Skeletal muscle tissue (tissue), 4 donors: ENCODE measurements around the gene TNK2. TPM values are rescaled to one million over a fixed set of nuclear protein-coding genes. Genes with fewer than 3 reads are reported as not detected.
"Not testable (repeated sequence)": the region's sequence is repeated elsewhere in the genome, so short reads cannot be mapped to it uniquely, and the experiment has no call there.

Experiments
- H3K27ac ChIP-seq: one replicate; pipeline ENCODE4 v1.7.0; 2013; ENCODE audit warnings: mild to moderate bottlenecking, low read depth, low read length, inconsistent platforms
- H3K27me3 ChIP-seq, 3 donors: one replicate each; pipeline ENCODE4 v1.7.0; 2013; ENCODE audit warnings: low read length in 3 of 3; ENCODE audit not compliant: control insufficient read depth in 3 of 3, insufficient read depth in 3 of 3
- H3K36me3 ChIP-seq, 3 donors: one replicate each; pipeline ENCODE4 v1.7.0; 2013; ENCODE audit warnings: low read length in 3 of 3; ENCODE audit not compliant: control insufficient read depth in 3 of 3, insufficient read depth in 3 of 3
- H3K4me1 ChIP-seq, 3 donors: one replicate each; pipeline ENCODE4 v1.7.0; 2013; ENCODE audit warnings: low read length in 3 of 3, mild to moderate bottlenecking in 3 of 3; ENCODE audit not compliant: control insufficient read depth in 3 of 3, insufficient read depth in 3 of 3
- H3K4me3 ChIP-seq, 3 donors: one replicate each; pipeline ENCODE4 v1.7.0; 2013; ENCODE audit warnings: low read length in 3 of 3
- H3K9ac ChIP-seq, 3 donors: one replicate each; pipeline ENCODE4 v1.7.0; 2013; ENCODE audit warnings: low read length in 3 of 3, mild to moderate bottlenecking in 3 of 3, moderate library complexity in 2 of 3, low read depth in 1 of 3
- H3K9me3 ChIP-seq, 3 donors: one replicate each; pipeline ENCODE4 v1.7.0; 2013; ENCODE audit warnings: low read length in 3 of 3; ENCODE audit not compliant: control insufficient read depth in 3 of 3
- total RNA-seq: library from RNA; depleted of rRNA; stranded (reverse); fragments of >200 nt; gene quantifications from one replicate; pipeline ENCODE4 v1.2.3, GENCODE V29; 2014
- donor health status: Osteomylitis.

TNK2 gene
- total RNA-seq, 1 donor from 2014 or later = 9.9 TPM

GRCh38 chr3:195918176-195918575, 9.8 kb upstream of the TNK2 start:
- Histone ChIP-seq H3K4me1 (peaks cover 6 to 13% (median 7%) of the 10 kb centered on the region in 3 donors), H3K27ac (no peak overlapping the region), H3K27me3 (peaks cover 2 to 20% (median 13%) of the 10 kb centered on the region in 3 donors), H3K9ac (no peak overlapping the region), H3K36me3 (no peaks in the 10 kb centered on the region), H3K4me3 (no peak overlapping the region), H3K9me3 (no peaks in the 10 kb centered on the region)

DNA sequence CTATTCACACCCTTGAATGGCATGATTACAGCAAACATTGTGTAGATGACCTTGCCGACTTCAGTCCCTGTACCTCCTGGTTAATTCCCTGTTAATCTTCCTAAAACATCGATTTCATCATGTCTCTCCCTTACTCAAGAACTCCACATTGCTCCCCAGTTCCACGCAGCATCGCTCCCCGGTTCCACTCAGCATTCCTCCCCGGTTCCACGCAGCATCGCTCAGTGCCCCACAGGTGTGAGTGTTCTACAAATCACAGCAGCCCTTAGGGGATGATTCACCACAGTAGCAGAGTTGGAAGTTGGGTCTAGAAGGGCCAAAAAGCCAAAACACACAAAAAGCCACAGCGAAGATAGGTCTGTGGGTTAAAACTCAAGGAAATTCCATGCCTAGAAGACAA, 8.6 kb upstream of the TNK2 start:
- no peak overlapping the region for H3K9ac ChIP-seq
- no peak overlapping the region for H3K4me3 ChIP-seq
- H3K27me3 ChIP-seq = peaks cover 2 to 18% (median 11%) of the 10 kb centered on the region in 3 donors
- H3K36me3 ChIP-seq = no peaks in the 10 kb centered on the region
- H3K27ac ChIP-seq = no peak overlapping the region
- no peaks in the 10 kb centered on the region for H3K9me3 ChIP-seq
- peaks cover 6 to 13% (median 7%) of the 10 kb centered on the region in 3 donors for H3K4me1 ChIP-seq

GRCh38 chr3:195916291-195916690, 7.9 kb upstream of the TNK2 start:
- Histone ChIP-seq H3K4me1 (peaks cover 6 to 13% (median 7%) of the 10 kb centered on the region in 3 donors), H3K27ac (no peak overlapping the region), H3K36me3 (no peaks in the 10 kb centered on the region), H3K9me3 (no peaks in the 10 kb centered on the region), H3K9ac (no peak overlapping the region), H3K27me3 (peaks cover 1 to 12% (median 5%) of the 10 kb centered on the region in 3 donors), H3K4me3 (no peak overlapping the region)

DNA sequence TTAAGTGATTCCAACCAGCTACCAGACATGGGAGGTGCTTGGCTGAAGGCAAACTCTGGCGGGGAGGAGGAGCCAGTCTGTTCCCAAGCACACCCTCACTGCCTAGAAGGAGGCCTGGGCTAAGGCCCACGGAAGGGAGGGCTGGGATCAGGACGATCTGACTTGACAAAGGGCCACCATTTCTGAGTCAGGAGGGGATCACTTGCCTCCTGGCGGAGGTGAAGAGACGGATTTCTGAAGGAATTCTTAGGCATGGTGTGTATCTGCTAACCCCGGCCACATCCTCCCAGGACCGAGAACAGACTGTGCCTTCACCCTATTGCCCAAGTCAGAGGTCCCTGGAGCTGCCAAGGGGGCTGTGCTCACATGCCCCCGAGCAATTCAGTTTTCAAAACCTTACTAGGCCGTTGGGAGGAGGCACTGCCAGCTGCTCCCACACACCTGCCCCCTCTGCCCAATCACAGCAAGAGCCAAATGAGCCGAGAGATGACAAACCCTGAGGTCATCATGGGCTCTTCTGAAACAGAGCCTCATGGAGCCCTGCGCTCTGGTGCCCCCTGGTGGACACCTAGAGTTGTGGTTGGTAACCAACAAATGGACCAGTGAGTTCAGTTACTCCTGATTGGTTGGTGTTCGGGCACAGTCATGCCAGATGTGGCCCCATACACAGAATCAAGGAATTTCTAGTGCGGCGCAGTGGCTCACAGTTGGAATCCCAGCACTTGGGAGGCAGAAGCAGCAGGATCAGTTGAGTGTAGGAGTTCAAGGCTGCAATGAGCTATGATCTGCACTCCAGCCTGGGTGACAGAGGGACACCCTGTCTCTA, 6.5 kb upstream of the TNK2 start:
- no peaks in the 10 kb centered on the region for H3K36me3 ChIP-seq
- no peaks in the 10 kb centered on the region for H3K9me3 ChIP-seq
- H3K9ac ChIP-seq = peak overlapping the region in 2 of 3 donors; percentile 60 to 72
- peak overlapping the region in 2 of 3 donors; percentile 42 to 61 for H3K4me3 ChIP-seq
- H3K27me3 ChIP-seq = peaks cover 0 to 12% (median 4%) of the 10 kb centered on the region in 3 donors
- H3K4me1 ChIP-seq = peaks cover 10 to 21% (median 12%) of the 10 kb centered on the region in 3 donors
- H3K27ac ChIP-seq = peak overlapping the region; percentile 82

- H3K4me3 ChIP-seq, H3K9me3 ChIP-seq, H3K36me3 ChIP-seq: not testable (repeated sequence)
- Histone ChIP-seq H3K27ac (peak overlapping the region; percentile 82), H3K4me1 (peaks cover 11 to 22% (median 13%) of the 10 kb centered on the region in 3 donors), H3K27me3 (peaks cover 0 to 12% (median 4%) of the 10 kb centered on the region in 3 donors), H3K9ac (peak overlapping the region in 1 of 3 donors; percentile 72)
These were observed 5.8 kb upstream of the TNK2 start for GRCh38 chr3:195914146-195914545.

GRCh38 chr3:195913382-195913781, 5.0 kb upstream of the TNK2 start:
- Histone ChIP-seq H3K36me3 (no peaks in the 10 kb centered on the region), H3K9ac (no peak overlapping the region), H3K27me3 (peaks cover 0 to 12% (median 4%) of the 10 kb centered on the region in 3 donors), H3K9me3 (no peaks in the 10 kb centered on the region), H3K4me3 (no peak overlapping the region), H3K27ac (no peak overlapping the region), H3K4me1 (peaks cover 13 to 24% (median 16%) of the 10 kb centered on the region in 3 donors)

DNA sequence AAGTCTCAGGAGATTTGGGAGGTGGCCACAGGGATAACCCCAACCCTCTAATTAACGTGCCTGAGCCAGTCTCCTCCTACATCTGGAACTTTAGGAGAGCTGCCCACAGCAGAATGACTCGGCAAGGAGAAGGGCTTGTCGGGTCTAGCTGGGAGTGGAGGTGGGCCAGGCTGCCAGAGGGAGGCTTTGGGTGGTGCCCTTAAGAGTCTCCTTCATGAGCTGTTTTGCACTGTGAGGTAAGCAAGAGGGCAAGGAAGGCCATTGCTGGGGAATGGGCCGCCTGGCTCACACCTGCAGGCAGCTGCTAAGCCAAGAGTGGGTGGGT, 3.6 kb upstream of the TNK2 start:
- Histone ChIP-seq H3K9me3 (no peaks in the 10 kb centered on the region), H3K4me3 (no peak overlapping the region), H3K27ac (no peak overlapping the region), H3K27me3 (peaks cover 0 to 7% (median 4%) of the 10 kb centered on the region in 3 donors), H3K4me1 (peaks cover 27 to 38% (median 30%) of the 10 kb centered on the region in 3 donors), H3K36me3 (no peaks in the 10 kb centered on the region), H3K9ac (no peak overlapping the region)

DNA sequence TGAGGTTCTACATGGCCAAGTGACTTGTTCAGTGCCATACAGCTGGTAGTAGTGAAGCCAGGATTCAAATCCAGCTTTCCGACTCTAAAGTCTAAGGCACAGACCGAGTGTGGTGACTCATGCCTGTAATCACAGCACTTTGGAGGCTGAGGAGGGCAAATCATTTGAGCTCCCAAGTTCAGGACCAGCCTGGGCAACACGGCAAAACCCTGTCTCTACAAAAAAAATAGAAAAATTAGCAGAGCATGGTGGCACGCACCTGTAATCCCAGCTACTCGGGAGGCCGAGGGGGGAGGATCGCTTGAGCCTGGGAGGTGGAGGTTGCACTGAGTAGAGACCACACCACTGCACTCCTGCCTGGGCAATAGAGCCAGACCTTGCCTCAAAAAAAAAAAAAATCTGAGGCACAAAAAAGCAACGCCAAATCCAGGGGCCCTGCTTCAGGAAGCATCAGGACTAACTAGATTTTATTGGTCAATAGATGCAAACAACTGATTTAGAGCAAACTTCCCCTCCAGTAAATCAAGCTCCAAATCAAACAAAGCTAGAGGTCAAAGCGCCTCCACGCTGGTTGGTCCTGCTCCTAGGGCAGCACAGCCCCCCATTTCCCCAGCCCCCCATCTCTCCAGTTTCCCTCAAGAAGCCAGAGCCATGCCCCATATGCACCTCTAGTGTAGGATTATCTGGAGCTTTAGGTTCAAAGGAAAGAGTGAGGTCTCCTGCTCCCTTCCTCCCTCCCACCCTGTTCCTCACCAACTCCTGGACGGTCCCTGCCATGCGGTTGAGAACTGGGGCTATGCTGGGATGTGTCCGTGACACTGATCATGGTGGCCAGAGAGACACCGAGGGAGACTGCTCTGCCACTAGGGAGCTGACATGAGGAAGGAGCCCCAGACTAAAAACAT, 2.9 kb upstream of the TNK2 start:
- peaks cover 0 to 1% (median under 1%) of the 10 kb centered on the region in 3 donors for H3K27me3 ChIP-seq
- no peak overlapping the region for H3K9ac ChIP-seq
- peaks cover 34 to 44% (median 36%) of the 10 kb centered on the region in 3 donors for H3K4me1 ChIP-seq
- H3K4me3 ChIP-seq = no peak overlapping the region
- no peak overlapping the region for H3K27ac ChIP-seq
- H3K36me3 ChIP-seq = no peaks in the 10 kb centered on the region
- H3K9me3 ChIP-seq = no peaks in the 10 kb centered on the region

DNA sequence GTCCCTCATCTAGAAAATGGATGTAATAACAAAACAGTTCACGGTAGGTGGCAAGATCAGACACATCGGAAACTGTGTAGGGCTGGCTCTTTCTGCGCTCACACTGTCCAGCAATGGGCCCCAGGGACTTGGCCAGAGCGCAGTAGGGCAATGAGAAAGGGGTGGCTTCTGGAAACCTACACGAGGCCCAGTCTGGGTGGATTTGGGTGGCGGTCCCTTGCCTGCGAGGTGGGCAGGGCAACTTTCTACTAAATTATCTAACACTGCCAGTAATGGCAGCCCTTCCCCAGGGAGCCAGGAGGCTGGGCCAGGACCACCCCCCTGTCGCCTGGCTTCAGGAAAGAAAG, 2.1 kb upstream of the TNK2 start:
- H3K4me1 ChIP-seq = peaks cover 38 to 45% (median 39%) of the 10 kb centered on the region in 3 donors
- peak overlapping the region; percentile 70 for H3K27ac ChIP-seq
- no peaks in the 10 kb centered on the region for H3K9me3 ChIP-seq
- H3K36me3 ChIP-seq = no peaks in the 10 kb centered on the region
- peak overlapping the region in 2 of 3 donors; percentile 51 to 82 for H3K9ac ChIP-seq
- peak overlapping the region in 2 of 3 donors; percentile 35 to 79 for H3K4me3 ChIP-seq
- H3K27me3 ChIP-seq = no peaks in the 10 kb centered on the region
